ENCODE results near the gene NCOA1. TPM values are rescaled to one million over a fixed set of nuclear protein-coding genes. Genes with fewer than 3 reads are reported as not detected.

The NCOA1 gene
- polyA plus RNA-seq, 1 of the 3 experiments (the other 2 are of a cell fraction), result 10.7 TPM

DNA sequence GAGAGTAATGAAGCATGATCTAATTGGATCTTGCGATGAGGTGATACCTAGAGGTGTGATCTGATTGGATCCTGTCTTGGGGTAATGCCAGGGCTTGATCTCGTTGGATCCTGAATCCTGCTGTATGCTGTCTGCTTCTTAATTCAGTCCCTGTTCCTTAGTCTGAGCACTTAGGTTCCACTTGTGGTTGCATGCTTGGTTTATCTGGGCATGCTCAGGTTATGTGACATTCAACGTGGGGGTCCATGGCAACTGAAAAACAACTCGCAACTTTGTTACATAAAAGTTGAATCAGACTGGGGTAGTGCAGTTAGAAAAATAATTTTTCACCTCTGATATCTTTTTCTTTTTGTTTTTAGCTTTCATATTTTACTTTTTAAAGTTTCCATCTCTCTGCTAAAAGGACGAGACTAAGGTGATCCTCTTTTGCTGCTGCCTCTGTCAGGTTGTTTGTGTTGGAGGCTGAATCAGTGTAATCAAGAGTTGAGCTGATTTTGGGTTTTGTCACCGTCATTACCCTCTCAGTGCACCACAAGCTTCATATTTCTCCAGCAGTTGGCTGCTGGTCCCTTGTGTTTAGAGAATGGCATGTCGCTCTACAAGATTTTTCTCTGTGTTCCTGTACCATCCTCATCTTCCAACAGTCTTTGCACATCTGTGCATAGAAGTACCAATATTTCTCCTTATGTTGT lies 67.9 kb downstream of the NCOA1 start:
- ChIA-PET CTCF (interaction anchor here (1.1 kb wide), 1 partner anchor 169 kb away, joined by 3 read pairs; no protein-coding TSS in a partner anchor), POLR2A (no interaction called here)
- whole genome bisulfite sequencing (ENCODE audit: low lambda C conversion rate), result 92% methylated on average over 7 of the region's 7 CpGs
- Histone ChIP-seq H3K9me3 (no peaks in the 10 kb centered on the region; the same call in 1 of the 2 replicates), H3K4me1 (ENCODE audit: control insufficient read depth in 1 of 2, insufficient read depth in 2 of 2, low read depth in 1 of 2, low read length in 1 of 2) (peaks cover 0 to 3% of the 10 kb centered on the region in 2 experiments; a peak in 1 of 4 replicates), H4K20me1 (ENCODE audit: insufficient read depth) (no peaks in the 10 kb centered on the region), H3K4me2 (no peak overlapping the region), H3K9me2 (no peaks in the 10 kb centered on the region), H3K36me3 (replicated peaks in 1 of 2; ENCODE audit: control insufficient read depth in 1 of 2, insufficient read depth in 2 of 2, low read length in 1 of 2) (peaks cover 3 to 16% of the 10 kb centered on the region in 2 experiments), H2AFZ (ENCODE audit: low read depth) (no peak overlapping the region), H3K27me3 (ENCODE audit: insufficient read depth) (no peaks in the 10 kb centered on the region), H3F3A (replicated peaks; ENCODE audit: insufficient read depth) (no peaks in the 10 kb centered on the region), H3K9ac (no peak overlapping the region), H3K79me2 (ENCODE audit: insufficient read depth) (no peaks in the 10 kb centered on the region; the same call in 1 of the 2 replicates), H3K4me3 (ENCODE audit: low read depth in 2 of 2, low read length in 1 of 2) (no peak overlapping the region), H3K27ac (ENCODE audit: low read depth in 2 of 2, low read length in 1 of 2) (no peak overlapping the region)
- TF ChIP-seq FOSL2 (IDR thresholded peaks at IDR 0.05; ENCODE audit: borderline replicate concordance, low read depth) (no peak), MEF2A (IDR thresholded peaks at IDR 0.05; ENCODE audit: borderline replicate concordance, low read depth) (no peak), ELF1 (IDR thresholded peaks at IDR 0.05) (no peak), RXRA (IDR thresholded peaks at IDR 0.05; ENCODE audit: borderline replicate concordance, low read depth) (no peak), CHD2 (IDR thresholded peaks at IDR 0.05; ENCODE audit: low read length, partially characterized antibody) (no peak), FOXJ3 (CRISPR knock-in tag; IDR thresholded peaks at IDR 0.05) (no peak), JUND (IDR thresholded peaks at IDR 0.05) (no peak), GABPA (IDR thresholded peaks at IDR 0.05; ENCODE audit: low read depth) (no peak), RCOR1 (IDR thresholded peaks at IDR 0.05; ENCODE audit: low read length) (no peak), SMC3 (IDR thresholded peaks at IDR 0.05; ENCODE audit: low read depth, low read length) (no peak), MXI1 (IDR thresholded peaks at IDR 0.05; ENCODE audit: low read depth, low read length) (no peak), TEAD4 (IDR thresholded peaks at IDR 0.05; ENCODE audit: borderline replicate concordance, insufficient read depth) (no peak), FOXM1 (IDR thresholded peaks at IDR 0.05; ENCODE audit: low read depth) (no peak)
- TF ChIP-seq, protein P1, sequence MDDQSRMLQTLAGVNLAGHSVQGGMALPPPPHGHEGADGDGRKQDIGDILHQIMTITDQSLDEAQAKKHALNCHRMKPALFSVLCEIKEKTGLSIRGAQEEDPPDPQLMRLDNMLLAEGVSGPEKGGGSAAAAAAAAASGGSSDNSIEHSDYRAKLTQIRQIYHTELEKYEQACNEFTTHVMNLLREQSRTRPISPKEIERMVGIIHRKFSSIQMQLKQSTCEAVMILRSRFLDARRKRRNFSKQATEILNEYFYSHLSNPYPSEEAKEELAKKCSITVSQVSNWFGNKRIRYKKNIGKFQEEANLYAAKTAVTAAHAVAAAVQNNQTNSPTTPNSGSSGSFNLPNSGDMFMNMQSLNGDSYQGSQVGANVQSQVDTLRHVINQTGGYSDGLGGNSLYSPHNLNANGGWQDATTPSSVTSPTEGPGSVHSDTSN (IDR thresholded peaks at IDR 0.05), result no peak
- TF ChIP-seq, protein P2, sequence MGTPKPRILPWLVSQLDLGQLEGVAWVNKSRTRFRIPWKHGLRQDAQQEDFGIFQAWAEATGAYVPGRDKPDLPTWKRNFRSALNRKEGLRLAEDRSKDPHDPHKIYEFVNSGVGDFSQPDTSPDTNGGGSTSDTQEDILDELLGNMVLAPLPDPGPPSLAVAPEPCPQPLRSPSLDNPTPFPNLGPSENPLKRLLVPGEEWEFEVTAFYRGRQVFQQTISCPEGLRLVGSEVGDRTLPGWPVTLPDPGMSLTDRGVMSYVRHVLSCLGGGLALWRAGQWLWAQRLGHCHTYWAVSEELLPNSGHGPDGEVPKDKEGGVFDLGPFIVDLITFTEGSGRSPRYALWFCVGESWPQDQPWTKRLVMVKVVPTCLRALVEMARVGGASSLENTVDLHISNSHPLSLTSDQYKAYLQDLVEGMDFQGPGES (IDR thresholded peaks at IDR 0.05; ENCODE audit: low read depth, low read length), result no peak
- TF ChIP-seq, protein P3, sequence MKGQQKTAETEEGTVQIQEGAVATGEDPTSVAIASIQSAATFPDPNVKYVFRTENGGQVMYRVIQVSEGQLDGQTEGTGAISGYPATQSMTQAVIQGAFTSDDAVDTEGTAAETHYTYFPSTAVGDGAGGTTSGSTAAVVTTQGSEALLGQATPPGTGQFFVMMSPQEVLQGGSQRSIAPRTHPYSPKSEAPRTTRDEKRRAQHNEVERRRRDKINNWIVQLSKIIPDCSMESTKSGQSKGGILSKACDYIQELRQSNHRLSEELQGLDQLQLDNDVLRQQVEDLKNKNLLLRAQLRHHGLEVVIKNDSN (IDR thresholded peaks at IDR 0.05; ENCODE audit: borderline replicate concordance, low read depth), result no peak
- DNase-seq, result no peak
